ENCODE data around the gene GRM3.

Gene GRM3

DNA sequence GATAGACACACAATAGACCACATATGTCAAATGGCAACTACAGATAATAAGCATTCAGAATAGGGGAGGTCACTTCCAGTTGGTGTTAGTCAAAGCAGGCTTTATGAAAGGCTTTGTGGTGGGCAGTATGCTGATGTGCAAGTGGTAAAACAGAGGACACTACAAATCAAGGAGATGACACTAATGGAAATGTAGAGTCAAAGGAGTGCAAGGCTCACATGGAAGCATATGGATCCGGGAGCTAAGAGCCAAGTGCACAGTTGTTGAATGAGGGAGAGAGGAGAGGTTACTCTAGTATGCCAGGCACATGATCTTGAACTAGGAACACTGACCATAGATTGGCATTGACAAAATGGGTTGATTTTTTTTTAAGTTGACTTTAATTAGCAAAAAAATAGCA lies 62.7 kb downstream of the GRM3 start:
- DNase-seq, result no peak

DNA sequence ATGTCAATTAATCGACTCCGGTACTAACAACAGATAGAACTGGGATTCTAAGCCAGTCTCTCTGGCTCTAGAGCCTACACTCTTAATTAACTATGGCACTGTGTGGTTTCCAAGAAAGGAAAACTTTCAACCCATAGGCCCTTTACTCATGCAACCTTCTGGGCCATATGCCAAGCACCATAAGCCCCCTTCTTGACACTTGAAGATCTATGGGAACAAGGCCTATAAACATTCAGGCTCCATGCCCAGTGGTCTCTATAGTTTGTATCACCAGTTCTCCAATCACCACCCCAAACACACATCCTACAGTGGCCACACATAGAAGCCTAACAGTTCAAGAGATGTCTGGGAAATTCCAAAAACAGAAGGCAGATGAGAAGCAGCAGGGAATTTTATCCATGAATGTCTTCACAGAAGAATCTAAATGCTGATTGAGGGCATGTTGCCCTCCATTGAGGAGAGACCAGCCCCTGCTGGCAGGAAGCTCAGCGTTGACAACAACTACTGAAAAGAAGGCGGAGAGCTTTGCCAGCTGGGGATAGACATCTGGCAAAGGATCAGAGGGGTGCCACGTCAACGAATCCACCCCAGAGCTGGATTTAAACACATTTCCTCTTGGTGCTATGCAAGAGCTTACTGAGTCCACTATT lies 64.4 kb downstream of the GRM3 start:
- no peak for DNase-seq

DNA sequence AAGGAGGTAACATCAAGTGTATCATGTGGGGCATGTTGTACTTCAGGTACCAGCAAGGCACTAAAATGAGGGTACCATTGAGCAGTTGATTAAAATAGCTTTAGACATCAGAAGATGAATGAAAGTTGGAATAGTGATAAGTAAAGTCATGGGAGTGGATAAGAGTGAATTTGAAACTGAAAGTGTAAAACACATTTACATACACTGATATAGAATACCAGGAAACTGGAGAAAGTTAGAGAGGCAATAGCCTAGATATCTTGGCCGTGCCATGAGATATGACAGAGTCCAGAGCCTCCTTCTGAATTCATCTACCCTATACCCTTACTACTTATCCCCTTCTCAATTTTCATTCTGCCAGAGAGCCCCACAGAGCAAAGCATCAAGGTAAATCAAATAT lies 76.6 kb downstream of the GRM3 start:
- no peak for DNase-seq

DNA sequence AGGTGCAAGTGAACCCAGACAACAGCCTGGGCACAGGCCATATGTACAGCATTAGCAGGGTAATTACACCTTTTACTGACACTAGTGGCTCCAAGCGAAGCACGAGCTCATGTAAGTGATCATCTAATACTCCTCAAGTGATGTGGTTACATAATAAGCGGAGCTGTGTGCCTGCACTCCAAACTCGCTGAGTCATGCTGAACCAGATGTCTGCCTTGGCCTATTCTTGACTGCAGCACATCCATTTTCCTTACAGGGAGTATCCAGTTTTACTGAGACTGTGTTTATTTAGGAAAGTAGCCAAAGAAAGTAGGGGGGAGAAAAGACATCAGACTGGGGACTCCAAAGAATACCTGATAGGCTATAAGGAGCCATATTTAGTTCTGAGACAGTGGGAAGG lies 90.1 kb downstream of the GRM3 start:
- no peak for DNase-seq

DNA sequence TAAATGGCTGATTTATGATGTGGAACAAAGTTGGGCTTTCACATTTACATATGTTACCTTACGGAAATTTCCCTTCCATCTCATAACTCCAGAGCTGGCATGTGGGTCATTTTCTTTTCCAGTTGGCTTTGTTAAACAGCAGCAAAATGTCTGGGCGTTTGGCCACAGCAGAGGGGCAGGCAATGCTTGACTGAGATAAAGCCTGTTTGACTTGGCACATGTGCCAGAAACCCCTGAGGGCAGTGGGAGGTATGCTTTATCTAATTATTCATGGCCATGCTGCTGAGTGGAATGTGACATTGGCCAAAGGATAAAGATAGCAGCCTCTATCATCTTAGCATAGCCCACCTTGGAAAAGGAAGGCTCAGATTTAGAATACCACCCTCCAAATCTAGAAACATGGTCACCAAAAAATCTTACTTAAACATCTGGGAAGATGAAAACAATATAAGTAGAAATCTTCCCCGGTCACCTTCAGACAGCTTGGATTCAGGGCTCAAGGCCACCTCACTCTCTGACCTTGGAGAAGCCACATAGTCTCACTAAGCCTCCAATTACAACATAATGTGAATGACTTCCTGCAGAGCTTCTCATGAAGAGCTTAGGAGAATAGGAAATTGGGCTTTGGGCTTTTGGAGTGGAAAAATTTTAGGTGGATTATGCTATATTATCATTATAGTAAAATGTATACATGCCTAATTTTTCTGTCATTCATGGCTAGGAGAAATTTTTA lies 101.5 kb downstream of the GRM3 start:
- DNase-seq, result no peak

DNA sequence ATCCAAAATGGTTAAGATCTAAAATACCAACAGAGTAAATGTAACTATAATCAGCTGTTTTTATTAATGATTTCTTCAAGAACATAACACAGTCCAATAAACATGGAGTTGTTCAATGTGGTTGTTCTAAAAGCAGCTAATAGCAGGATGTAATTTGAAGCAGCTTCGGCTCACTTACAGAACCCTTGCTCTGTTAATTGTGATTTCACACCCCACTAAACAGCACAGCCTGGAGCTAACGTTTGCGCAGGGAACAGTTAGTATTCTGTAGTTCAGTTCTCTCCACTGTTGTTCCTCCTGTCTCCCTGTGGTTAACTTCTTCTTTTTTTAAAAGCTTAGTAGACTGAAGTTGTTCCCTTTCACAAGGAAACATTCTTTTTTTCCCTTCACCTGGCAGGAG lies 104.0 kb downstream of the GRM3 start:
- DNase-seq, result no peak

DNA sequence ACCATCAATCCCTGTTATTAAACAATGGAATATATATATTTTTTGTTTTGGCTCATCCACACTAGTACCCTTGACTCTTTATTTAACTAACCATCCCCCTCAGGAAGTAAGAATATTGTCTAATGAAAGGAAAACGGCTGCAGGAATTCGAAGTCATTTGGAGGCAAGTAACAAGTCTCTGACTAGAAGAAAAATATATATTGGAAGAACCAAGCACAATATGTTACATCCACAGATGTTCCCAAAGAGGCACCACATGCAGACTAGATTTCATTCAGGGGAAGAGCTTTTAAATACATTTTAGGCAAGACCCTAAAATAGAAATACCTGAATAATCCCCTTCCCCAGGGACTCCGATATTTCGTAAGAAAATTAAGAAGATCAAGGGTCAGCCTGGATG lies 104.5 kb downstream of the GRM3 start:
- no peak for DNase-seq

DNA sequence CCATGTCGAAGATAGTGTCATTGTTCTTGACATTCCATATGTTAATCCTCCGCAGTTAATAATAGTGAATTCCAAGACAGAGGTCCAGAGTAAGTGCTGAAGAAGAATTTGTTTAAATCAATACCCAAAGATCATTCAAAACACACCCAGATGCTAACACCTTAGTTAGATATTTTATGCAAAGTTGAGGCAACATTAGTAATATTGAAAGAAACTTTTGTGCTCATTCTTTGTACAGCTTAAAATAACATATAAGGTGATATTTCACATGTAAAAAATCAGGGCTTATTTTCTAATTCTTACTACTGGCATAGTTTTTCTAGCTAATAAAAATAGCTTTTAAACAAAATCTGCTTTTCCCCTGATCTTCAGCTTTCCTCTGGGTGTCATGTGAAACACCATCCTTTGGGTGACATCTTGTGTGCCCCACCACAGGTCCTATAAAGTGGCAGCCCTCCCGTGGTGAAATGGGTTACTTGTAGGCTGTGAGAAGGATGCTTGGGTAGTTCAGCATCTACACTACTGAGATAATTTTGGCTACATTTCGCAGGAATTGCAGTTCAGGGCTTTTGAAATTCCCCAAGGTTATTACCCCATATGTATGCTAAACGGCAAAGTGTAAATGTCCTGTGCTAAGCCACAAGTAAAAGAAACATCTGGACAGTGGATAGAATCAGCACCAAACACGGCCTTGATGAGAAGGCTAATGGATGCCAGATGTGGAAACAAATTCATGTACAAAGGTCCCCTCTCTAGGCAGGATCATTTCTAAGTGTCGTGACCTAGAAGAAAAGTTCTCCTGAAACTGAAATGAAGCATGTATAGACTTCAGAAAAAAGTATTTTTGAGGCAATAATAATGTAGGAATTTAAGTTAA lies 105.4 kb downstream of the GRM3 start:
- no peak for DNase-seq

DNA sequence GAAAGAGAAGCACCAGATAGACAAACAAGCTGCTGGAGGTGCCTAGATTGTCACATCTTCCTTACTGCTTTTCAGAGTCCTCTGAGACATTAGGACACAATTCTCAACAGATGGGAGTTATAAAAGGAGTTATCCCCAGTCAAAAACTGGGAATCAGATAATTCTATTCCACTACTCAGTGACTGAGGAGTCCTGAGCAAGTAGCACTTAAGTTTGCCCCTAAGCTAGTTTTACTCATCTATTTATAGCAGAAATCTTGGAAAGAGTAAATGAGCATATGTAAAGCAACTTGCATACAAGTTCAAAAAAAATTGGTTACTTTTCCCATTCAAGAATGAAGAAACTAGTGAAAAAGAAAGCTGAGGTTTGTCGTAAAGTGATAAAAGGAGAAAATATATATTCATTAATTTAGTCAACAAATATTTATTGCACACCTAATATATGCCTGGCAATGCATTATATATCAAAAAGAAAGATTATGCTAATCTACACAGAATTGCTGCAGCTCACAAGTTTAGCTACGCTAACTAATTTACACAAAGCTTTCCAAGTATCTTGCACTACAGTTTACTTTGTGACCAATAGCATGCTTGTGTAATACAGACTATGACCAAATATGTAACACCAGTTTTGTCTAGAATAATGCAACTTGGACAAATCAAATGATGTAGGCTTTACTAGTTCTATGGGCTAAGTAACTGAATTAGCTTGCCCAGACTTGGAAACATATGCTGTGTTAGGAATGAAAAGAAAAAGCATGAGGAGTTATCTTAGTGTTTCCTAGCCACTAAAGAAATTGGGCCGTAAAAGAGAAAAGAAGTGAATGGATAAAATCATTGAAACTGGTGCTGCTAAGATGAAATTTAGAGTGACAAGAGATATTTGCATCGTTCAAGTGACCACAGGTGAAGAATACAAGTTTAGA lies 106.3 kb downstream of the GRM3 start:
- no peak for DNase-seq

DNA sequence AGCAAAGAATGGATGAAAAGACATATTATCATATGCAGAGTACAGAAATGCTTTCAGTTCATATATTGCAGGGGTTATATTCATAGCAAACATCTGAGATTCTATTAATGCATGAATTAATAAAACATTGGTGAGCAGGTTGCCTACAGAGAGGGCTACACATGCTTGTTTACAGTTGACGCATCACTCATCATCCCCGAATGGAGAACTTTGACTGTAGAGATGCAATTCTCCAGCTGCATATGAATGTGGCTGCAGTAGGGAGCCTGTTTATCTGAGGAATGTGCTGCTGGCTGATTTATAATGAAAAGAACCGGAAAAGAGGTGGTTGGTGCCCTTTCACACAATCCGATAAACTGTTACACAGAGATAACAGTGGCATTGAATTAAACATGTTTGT lies 116.5 kb downstream of the GRM3 start:
- no peak for DNase-seq

DNA sequence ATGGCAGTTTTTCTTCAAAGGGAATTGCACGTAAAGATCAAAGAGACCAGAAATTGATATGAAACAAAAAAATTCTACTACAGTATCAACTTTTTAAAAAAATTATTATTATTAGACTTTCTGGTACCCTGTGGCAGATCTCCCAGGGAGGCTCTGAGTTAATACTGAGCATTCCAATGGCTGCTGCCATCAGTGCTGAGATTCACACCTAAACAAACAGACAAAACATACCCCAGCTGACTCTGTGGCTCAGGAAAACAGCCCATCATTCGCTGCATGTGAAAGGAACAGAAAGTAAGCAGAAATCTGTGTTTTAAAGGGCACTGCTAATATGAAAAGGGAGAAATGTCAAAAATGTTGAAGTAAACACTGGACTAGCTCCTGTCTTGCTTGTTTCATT lies 118.4 kb downstream of the GRM3 start:
- DNase-seq, result no peak

DNA sequence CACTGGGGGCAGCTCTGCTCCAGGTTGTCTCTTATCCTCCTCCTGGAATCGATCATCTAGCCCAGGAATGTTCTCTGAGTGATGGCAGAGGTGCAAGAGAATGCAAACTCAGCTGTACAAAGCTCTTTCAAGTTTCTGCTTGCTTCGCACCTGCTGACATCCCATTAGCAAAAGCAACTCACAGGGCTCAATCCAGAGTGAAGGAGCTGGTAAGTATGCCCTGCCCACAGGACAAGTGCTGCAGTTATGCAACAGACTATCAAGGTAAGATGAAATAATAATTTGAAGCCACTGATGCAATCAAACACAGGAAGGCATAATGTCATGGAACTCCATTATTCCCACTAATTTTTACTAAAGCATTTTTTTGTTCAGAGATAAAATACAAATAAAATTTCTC lies 122.2 kb downstream of the GRM3 start:
- no peak for DNase-seq

DNA sequence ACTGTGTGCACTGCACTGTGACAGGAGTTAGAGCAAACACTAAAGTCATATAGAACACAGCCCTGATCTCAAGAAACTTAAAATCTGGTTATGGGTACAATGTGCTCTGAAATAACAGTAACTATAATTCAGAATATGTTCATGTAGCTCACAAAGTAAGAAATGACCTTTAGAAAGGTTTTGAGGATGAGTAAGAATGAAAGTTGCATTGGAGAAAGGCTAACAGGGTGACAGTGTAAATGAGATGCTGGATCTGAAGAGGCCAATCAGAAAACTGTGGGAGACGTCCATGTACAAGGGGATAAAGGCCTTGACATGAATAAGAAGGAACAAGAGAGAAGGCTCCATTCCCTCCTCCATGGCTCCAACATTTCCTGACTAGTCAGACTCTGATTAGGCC lies 124.7 kb downstream of the GRM3 start:
- DNase-seq, result no peak

DNA sequence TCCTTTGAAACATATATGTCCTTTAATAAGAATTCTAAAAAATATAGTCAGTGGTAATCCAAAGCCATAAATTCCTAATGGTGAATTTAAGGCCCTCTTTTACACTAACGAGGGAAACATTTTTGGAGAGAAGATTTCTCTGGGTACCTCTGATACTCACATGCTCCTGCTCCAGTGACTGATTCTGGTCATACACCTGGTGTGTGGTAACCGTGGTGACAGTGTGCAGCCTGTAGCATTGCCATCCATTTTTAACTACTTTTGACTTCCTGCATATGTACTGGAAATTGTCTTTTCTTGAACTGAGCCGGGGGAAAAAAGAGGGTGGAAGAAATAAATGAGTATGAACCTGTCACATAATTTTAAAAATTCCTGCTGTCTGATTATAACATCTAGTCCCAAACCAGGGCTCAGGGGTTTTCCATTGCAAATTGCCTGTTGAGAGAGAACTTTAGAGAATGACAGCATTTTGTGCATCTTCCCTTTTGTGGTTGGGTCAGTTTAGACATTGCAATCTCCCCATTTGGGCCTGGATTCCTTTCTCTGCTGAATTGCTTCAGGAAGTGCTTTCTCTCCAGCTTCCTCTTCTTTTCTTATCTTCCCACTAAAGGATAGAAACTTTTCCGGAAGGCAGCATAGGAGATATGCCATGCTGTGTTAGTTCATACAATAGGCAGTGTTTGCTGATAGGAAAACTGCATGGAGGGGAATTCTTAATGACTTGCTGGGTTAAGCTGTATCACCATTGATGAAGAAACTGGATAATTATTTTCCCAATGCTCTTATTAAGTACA lies 125.5 kb downstream of the GRM3 start:
- no peak for DNase-seq

DNA sequence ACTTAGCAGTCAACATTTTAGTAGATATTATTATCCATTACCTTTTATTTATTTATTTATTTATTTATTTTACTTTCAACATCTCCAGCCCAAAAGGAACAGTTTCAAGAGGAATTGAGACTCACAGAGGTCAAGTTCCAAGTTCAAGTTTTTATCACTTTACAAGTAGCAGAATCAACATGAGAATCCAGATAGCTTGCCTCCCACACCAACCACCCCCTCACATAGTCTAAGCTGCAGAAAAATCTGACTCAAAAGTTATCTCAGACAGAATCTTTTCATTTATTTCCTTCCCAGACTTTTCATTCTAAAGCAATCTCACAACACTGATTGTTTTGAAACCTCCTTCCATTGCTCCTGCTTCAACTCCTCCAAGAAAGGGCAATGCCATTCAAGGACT lies 129.6 kb downstream of the GRM3 start:
- no peak for DNase-seq

DNA sequence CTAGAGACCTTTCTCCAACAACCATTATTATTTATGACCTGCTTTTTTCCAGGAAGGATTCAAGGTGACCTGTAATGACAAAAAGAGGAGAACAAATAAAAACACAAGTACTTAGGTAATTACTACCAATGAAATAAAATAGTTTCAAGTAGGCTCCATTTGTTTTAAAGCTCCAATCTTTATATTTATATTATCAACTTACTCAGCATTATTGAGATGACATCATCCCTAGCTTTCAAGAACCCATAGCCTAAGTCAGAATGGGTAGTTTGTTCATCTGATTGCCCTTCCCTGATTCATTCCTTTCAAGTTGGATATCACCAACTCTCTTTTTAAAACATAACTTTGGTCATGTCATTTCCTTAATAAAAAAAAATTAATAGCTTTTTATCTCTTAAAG lies 131.5 kb downstream of the GRM3 start:
- no peak for DNase-seq

DNA sequence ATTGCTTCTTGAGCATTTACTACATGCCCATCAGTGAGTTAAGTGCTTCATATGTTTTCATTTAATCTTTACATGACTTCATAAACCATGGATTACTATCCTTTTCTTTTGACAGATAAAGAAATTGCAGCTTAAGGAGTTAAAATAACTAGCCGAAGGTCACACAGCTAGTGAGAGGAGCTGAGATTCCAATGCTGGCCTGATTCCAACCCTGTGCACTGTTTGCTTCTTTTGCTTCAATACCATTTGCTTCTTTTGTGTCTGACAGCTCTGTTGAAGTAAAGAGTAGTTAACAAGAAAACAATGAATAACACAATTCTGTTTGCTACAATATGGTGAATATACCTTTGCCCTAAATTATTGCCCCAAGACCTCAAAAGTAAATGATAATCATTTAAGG lies 132.4 kb downstream of the GRM3 start:
- no peak for DNase-seq

DNA sequence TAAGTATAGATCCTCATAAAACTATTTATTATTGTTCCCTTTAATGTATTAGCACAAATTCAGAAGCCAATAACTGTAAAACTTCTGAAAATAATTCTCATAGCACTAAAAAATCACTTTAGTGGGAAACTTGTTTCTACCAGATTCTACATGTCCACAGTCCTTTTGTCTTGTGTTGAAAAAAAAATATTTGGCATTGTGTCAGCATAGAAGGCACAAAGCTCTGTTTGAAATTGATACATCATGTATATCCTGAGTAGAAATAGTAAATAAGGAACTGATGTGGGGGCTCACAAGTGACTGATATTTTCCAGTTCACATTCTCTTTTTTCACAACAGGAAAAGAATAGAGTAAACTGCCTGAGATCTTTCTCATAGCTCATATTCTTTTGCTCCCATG lies 134.6 kb downstream of the GRM3 start:
- no peak for DNase-seq

DNA sequence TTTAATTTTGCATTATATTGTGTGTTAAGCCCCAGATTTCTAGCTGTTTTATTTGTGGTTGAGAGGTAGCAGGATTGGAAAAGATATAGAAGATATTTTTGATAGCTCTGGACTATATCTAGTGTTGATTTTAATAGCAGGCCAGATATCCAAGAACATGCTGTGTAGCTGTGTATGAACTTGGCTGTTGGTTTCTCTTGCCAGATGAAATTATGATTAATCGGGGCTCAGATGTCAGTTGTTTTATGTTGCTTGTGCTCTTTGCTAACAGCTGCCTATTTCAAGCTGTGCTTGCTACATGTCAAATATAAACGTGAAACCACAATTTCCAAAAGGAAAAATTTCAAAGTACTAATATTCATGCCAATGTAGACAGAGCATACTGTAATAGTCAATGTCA lies 141.1 kb downstream of the GRM3 start:
- DNase-seq, result no peak

DNA sequence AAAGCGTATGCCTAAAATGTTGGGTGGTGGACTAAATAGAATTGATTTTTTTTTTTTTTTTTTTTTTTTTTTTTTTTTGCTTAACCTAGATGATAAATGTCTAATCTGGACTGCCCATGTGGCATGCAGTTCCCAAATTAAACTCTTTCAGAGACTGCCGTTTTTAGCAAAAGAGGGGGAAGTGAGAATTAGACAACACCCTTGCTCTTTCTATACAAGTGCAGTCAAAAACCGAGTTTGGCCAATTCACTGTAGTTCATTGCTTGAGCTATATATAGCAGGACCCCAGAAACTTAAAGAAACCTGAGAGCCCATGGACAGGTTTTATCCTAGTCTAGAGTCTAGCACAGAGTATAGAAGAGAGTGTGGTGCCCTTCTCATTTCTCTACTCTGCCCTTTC lies 141.9 kb downstream of the GRM3 start:
- DNase-seq, result no peak

DNA sequence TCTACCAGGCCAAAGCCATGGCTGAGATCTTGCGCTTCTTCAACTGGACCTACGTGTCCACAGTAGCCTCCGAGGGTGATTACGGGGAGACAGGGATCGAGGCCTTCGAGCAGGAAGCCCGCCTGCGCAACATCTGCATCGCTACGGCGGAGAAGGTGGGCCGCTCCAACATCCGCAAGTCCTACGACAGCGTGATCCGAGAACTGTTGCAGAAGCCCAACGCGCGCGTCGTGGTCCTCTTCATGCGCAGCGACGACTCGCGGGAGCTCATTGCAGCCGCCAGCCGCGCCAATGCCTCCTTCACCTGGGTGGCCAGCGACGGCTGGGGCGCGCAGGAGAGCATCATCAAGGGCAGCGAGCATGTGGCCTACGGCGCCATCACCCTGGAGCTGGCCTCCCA lies 142.7 kb downstream of the GRM3 start:
- DNase-seq, result no peak

DNA sequence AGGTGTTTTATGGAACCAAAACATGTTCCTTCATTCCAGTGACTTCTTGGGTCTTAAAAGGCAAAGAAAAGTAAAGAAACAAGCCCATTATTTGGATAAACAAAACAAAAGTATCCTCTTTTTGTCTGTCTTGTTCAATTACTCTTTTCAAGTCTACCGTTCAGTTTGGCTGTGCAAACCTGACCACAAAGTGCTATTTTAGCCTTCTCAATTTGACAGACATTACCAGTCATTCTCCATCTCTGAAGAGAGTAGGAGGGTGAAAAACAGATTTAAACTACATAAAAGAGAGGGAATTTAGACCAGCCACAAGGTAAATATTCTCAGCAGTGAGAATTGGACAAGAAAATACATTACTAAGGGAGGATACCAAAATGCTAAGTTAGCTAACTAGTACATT lies 145.2 kb downstream of the GRM3 start:
- DNase-seq, result no peak

All from CD4-positive, alpha-beta T cell treated with Interleukin-10 for 1 hour (primary cell).